GM13977 (cell line): Measurements from ENCODE around the gene ACYP2.
A peak's percentile ranks its signal among the peaks of the same experiment; 100 is the strongest.

ENCODE experiments used
- DNase-seq: peaks from one replicate; pipeline ENCODE4 v3.0.0; 2012; ENCODE audit warnings: low spot score
- in situ Hi-C: fragments of 300-500 bp; cut with MboI; formaldehyde crosslinking; loops from one replicate; pipeline ENCODE4 v1.12.0; 2022; ENCODE audit warnings: low sequenced_read_pairs, low pct_unique_long_range_greater_than_20kb, mixed read lengths, inconsistent platforms; ENCODE audit not compliant: unreplicated experiment
- TF ChIP-seq, protein P1 (sequence below): IDR thresholded peaks from 2 replicates; pipeline ENCODE4 v1.5.1; 2012; ENCODE audit warnings: mild to moderate bottlenecking, control low read depth; ENCODE audit not compliant: insufficient read depth; ENCODE audit errors: extremely low read depth, missing control alignments

Gene ACYP2

GRCh38 chr2:54084600-54084999 is 30.8 kb upstream of the ACYP2 start:
- DNase-seq: no peak
- TF ChIP-seq, protein P1, sequence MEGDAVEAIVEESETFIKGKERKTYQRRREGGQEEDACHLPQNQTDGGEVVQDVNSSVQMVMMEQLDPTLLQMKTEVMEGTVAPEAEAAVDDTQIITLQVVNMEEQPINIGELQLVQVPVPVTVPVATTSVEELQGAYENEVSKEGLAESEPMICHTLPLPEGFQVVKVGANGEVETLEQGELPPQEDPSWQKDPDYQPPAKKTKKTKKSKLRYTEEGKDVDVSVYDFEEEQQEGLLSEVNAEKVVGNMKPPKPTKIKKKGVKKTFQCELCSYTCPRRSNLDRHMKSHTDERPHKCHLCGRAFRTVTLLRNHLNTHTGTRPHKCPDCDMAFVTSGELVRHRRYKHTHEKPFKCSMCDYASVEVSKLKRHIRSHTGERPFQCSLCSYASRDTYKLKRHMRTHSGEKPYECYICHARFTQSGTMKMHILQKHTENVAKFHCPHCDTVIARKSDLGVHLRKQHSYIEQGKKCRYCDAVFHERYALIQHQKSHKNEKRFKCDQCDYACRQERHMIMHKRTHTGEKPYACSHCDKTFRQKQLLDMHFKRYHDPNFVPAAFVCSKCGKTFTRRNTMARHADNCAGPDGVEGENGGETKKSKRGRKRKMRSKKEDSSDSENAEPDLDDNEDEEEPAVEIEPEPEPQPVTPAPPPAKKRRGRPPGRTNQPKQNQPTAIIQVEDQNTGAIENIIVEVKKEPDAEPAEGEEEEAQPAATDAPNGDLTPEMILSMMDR: peak; percentile 31
- in situ Hi-C loops: no loop called here

DNA sequence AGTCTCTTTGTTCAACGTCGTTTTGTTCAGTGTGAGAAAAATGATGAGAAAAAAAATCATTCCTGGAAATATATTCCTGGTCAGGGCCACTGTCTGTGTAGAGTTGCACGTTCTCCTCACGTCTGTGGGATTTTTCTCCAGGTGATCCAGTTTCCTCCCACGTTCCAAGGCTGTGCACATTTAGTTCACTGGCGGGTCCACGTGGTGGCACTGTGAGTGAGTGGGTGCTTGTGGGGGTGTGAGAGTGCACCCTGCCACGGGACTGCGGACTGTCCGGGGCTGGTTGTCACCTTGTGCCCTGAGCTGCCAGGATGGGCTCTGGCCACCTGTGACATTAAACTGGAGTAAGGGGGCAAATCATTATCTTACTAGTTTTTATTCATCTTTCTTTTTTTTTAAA is 30.3 kb upstream of the ACYP2 start:
- in situ Hi-C loops: no loop called here
- no peak for DNase-seq
- TF ChIP-seq, protein P1: no peak

DNA sequence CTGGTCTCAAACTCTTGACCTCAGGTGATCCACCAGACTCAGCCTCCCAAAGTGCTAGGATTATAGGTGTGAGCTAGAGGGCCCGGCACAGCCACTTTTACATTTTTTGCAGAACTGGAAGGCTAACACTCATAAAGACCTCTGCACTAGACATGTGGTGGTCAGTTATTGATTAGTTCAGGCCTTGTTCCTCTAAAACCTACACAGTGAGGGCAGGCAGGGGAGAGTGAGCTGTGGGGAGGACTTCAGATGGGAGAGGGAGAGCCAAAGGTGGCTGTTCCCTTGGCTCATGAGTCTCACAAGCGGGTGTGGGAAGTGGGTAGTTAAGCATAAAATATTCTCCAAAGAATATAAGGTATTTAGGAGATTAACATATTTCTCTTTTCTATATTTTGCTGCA is 29.3 kb upstream of the ACYP2 start:
- DNase-seq: no peak
- TF ChIP-seq, protein P1: no peak
- in situ Hi-C loops: no loop called here

DNA sequence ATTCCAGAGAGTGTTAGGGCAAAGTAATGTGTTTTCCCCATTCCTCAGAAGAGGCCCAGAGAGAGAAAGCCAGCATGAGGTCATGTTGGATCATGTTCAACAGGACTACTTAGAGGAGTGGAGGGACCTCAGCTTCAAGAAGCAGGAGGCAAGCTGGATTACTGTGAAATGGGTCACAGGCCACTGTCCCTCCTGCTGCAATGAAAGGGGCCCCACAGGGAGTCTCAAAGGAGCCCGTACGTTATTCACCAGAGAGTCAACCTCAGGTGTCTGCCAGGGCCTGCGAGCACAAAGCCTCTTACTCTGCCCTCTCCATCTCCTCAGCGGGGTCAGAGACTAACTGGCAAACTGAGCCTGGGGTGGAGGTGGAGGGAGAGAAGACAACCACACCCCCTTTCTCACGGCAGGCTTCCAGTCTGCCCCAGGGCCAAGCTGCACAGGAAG is 27.2 kb upstream of the ACYP2 start:
- in situ Hi-C loops: no loop called here
- TF ChIP-seq, protein P1: no peak
- no peak for DNase-seq

DNA sequence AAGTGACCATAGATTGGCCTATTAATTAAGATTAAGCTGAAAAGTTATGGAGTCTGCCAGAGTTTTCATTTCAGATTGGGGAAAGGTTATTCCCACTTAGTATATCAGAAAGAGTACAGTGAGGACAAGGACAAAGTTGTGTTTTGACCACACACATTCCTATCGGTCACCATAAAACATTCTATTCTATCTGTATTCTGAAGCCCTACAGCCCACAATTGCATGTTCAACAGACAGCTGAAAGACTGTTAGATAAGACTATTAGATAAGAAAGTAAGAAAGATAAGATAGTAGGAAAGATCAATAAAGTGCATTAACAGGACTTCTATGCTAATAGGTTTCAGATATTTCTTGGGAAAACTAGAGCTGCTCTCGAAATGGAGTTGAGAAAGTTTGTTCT is 26.7 kb upstream of the ACYP2 start:
- no peak for DNase-seq
- in situ Hi-C loops: no loop called here
- TF ChIP-seq, protein P1: no peak

DNA sequence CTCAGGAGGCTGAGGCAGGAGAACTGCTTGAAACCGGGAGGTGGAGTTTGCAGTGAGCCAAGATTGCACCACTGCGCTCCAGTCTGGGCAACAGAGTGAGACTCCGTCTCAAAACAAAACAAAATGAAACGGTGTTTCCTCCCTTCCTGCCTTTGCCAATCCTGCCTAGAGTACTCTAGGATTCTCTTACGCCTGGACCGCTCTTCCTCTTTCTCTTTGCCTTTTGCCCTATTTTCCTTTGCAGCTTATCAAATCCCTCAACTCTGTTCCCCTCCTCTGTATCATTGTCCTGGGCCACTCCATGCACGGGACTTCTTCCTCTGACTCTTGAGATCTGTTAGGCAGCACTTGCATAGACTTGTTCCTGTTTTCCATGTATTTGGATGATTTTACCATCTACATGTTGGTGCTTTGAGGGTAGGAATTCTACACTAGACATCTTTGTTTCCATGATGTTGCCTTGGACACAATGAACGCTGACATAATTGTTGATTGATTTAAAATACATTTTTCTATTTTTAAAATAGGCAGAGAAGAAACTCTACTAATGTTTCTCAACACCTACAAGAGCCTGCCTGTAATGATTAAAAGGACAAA is 24.8 kb upstream of the ACYP2 start:
- DNase-seq: no peak
- TF ChIP-seq, protein P1: no peak
- in situ Hi-C loops: no loop called here
